Kasumi-1 (cell line): ENCODE results near the gene NUSAP1.
A peak's percentile ranks its signal among the peaks of the same experiment; 100 is the strongest.
"Not testable (repeated sequence)": the region's sequence is repeated elsewhere in the genome, so short reads cannot be mapped to it uniquely, and the experiment has no call there.

Experiments
- DNase-seq, 2 experiments: peaks; one replicate each; lab custom pipeline; 2025; lab: John Stamatoyannopoulos, UW

The NUSAP1 gene

DNA sequence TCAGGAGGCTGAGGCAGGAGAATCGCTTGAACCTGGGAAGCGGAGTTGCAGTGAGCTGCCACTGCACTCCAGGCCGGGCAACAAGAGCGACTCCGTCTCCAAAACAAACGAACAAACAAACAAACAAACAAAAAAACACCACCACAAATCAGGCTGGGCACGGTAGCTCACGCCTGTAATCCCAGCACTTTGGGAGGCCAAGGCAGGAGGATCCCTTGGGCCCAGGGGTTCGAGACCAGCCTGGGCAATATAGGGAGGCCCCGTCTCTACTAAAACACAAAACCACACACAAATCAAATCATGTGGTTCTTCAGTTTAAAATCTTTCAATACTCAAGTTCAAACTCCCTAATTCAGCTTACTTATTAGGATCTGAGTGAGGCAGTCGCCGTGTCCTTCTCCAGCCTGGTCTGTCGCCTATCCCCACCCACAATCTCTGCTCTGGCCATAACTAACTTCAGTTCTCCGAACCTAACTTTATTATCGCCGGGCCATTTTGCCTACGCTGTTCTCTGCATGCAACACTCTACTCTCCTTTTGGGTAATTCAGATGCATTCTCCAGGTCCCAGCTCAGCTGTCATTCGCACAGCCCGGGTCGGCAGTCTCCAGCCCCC lies 83.6 kb downstream of the NUSAP1 start:
- DNase-seq = no peak

DNA sequence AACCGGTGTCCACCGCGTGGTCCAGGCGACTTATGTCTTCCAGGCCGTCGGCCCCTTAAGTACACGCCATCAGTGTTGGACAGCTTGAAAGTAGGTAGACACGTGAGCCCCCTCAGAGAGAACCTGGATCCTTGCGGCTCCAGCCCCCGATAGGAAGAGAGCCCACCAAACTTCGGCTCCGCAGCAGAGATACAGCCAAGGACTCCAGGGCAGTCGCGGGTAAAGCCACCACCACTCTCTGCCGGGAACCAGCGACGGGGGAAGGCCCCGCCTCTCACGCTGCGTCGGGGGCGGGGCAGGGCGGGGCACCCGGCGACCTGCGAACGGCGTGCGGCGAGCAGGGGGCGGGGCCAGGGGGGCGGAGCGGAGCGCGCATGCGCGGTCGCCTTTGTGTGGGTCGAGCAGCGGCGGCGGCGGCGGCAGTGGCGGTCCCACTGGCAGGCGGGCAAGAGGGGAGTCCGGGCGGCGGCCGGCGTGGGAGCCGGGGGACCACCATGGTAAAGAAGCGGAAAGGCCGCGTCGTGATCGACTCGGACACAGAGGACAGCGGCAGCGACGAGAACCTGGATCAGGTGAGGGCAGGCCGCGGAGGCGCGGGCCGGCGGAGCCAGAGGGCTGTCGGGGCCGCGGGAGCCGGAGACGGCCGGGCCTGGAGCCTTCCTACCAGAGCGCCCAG lies 84.2 kb downstream of the NUSAP1 start, which contains the start of gene RTF1:
Gene RTF1, plus strand, starts transcription at position 354 of the 676 bp plus-strand sequence. Its CDS starts 21 bp downstream, at position 375.
- peak; percentile 40 to 51 for DNase-seq

DNA sequence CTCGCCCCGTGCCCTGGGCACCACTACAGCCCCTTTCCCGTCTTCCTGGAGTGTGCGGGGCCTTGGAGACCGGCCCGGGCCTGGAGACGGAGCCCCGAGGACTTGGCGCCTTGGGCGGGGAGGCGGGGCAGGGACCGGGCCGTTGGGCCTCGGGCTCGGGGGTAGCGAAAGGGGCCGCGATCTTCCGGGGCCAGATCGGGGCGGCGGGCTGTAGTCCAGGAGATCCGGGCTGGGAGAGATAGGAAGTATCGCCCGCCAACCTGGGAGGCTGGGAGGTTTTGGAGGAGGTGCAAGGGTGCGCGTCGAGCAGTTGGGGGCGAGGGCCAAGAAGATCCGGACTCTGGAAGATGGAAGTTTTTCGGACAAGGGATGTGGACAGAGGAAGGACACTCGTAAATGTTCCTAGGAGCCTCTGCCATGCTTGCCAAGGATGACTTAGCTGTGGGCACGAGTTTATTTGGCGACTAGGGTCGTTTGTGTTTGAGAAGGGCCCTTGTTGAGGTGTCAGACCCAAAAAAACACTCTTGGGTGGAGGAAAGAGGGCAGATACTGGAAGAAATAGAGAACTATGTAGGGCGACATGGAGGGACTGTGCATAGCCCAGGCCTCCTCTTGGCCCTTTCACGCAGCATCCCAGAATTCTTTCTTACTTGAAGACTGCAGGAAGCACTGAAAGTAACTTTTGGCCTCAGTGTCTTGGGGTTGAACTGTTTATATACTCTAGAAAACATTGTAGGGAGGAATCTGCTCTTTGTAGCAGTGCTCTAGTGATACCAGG lies 84.9 kb downstream of the NUSAP1 start:
- peak in 1 of 2 experiments; percentile 9 for DNase-seq

DNA sequence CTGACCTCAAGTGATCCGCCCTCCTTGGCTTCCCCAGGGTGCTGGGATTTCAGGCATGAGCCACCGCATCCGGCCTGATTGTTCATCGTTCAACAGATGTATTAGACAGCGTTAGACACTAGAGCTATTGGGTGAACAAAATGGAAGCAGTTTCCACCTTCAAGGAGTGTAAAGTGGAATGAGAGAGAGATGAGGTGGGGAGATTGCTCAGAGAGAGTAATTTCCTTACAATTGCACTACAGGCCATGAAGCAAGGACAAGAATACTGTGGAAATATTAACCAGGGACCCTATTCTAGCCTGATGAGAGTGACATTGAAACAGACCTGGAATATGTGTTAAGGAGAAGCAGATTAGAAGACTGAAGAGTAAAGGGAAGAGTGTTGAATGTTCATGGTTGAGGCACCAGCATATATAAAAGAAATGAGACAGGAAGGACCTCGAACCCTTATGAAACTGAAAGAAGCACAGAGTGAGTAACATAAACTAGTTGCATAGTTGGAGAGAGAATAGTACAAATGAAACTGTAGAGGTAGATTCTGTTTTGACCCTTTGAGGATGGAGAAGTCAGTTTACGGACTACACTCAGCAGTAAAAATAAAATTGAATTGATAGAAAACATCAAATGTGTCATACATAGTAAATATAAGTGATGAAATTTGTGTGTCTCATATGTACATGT lies 91.4 kb downstream of the NUSAP1 start:
- DNase-seq = no peak

DNA sequence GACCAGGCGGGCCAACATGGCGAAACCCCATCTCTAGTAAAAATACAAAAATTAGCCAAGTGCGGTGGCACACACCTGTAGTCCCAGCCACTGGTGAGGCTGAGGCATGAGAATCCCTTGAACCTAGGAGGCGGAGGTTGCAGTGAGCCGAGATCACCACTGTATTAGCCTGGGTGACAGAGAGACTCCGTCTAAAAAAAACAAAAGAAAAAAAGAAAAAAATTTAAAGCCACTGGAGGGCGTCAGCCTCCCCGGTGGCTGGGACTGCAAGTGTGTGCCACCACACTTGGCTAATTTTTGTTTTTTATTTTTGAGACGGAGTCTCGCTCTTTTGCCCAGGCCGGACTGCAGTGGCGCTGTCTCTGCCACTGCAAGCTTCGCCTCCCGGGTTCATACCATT lies 92.1 kb downstream of the NUSAP1 start:
- peak in 1 of 2 experiments; percentile 5 for DNase-seq

- DNase-seq = not testable (repeated sequence)
Measured at GRCh38 chr15:41425907-41426306, 93.2 kb downstream of the NUSAP1 start.

GRCh38 chr15:41429003-41429890 lies 96.6 kb downstream of the NUSAP1 start:
- DNase-seq = no peak
